ENCODE measurements around the gene AGAP9.

The AGAP9 gene

GRCh38 chr10:47451998-47452494 is 71.4 kb downstream of the AGAP9 start:
- no peak for TF ChIP-seq CTCF (IDR thresholded peaks at IDR 0.05; ENCODE audit: low read depth, low read length, missing control alignments)
- no peak overlapping the region for H3K4me3 ChIP-seq (replicated peaks; ENCODE audit: low read depth, low read length)
- DNase-seq (ENCODE audit: extremely low read depth, low read depth), result no peak

All from HFF-Myc (cell line).